ENCODE data around the gene MAPKAPK3. TPM values are rescaled to one million over a fixed set of nuclear protein-coding genes. Genes with fewer than 3 reads are reported as not detected.

The MAPKAPK3 gene
- total and polyA plus RNA-seq, 2 of the 8 experiments (the other 6 are each of a cell fraction or from before 2014, with no cell fraction given), result 65.4 to 99.8 TPM

GRCh38 chr3:50616003-50616769 lies 765 bp upstream of the MAPKAPK3 start:
- Histone ChIP-seq H3K27me3 (replicated peaks in 1 of 4; ENCODE audit: control insufficient read depth in 3 of 4, extremely low read depth in 1 of 4, insufficient read depth in 3 of 4, low read length in 3 of 4) (peaks cover 3 to 24% (median 18%) of the 10 kb centered on the region in 4 experiments; a peak in 6 of 7 replicates), H2BK20ac (ENCODE audit: low read length) (no peak overlapping the region), H3K4me3 (ENCODE audit: extremely low read depth in 1 of 4, insufficient read depth in 2 of 4, low read depth in 3 of 4, low read length in 4 of 4) (peak overlapping the region; percentile 43 to 68 (median 65); a peak in 7 of 8 replicates), H2AFZ (ENCODE audit: low read length) (peak overlapping the region; percentile 29; the same call in 1 of the 2 replicates), H2BK15ac (ENCODE audit: low read length) (no peak overlapping the region), H2BK5ac (ENCODE audit: low read depth, low read length) (no peak overlapping the region), H2BK120ac (replicated peaks; ENCODE audit: low read depth, low read length) (no peak overlapping the region), H4K20me1 (replicated peaks in 1 of 2; ENCODE audit: control insufficient read depth in 1 of 2, insufficient read depth in 2 of 2, low read length in 2 of 2) (peaks cover 4 to 13% of the 10 kb centered on the region in 2 experiments), H3K4ac (replicated peaks; ENCODE audit: insufficient read length, low read depth, low read length) (no peak overlapping the region), H3K9ac (replicated peaks in 1 of 4; ENCODE audit: extremely low read depth in 1 of 4, low read depth in 3 of 4, low read length in 3 of 4) (no peak overlapping the region; a peak in 1 of 7 replicates), H3K56ac (replicated peaks; ENCODE audit: insufficient read length, low read depth, low read length) (no peak overlapping the region), H3K9me3 (ENCODE audit: insufficient read depth in 2 of 2, low read depth in 1 of 2, low read length in 1 of 2) (no peaks in the 10 kb centered on the region), H4K5ac (ENCODE audit: insufficient read length, low read depth, low read length) (no peak overlapping the region), H3K23me2 (ENCODE audit: low read depth, low read length) (peaks cover 15% of the 10 kb centered on the region), H4K91ac (replicated peaks; ENCODE audit: insufficient read length, low read length) (no peak overlapping the region), H3K18ac (ENCODE audit: extremely low read depth, low read length) (peak overlapping the region; percentile 6; the same call in 1 of the 2 replicates), H3K27ac (ENCODE audit: low read depth, low read length) (no peak overlapping the region), H3K36me3 (ENCODE audit: control insufficient read depth in 2 of 4, insufficient read depth in 4 of 4, low read length in 3 of 4) (no peaks in the 10 kb centered on the region), H2BK12ac (ENCODE audit: low read depth, low read length) (0 out of 2 replicates have a peak overlapping the region, but pooled peaks have one; percentile 6), H3K79me2 (ENCODE audit: control insufficient read depth in 1 of 2, insufficient read depth in 2 of 2, low read length in 2 of 2) (peaks cover 0 to 15% of the 10 kb centered on the region in 2 experiments; a peak in 1 of 4 replicates), H3K23ac (ENCODE audit: insufficient read length) (no peak overlapping the region), H2AK5ac (ENCODE audit: low read depth, low read length) (no peak overlapping the region), H3K79me1 (ENCODE audit: low read depth, low read length) (no peaks in the 10 kb centered on the region; the same call in 1 of the 2 replicates), H3K14ac (ENCODE audit: insufficient read length) (no peak overlapping the region), H3K4me1 (replicated peaks in 1 of 4; ENCODE audit: control insufficient read depth in 3 of 4, insufficient read depth in 4 of 4, low read length in 3 of 4) (peaks cover 0 to 17% (median 9%) of the 10 kb centered on the region in 4 experiments; a peak in 6 of 7 replicates), H3K4me2 (ENCODE audit: insufficient read depth in 1 of 2, low read depth in 2 of 2, low read length in 2 of 2) (peak overlapping the region; percentile 91 to 99), H4K8ac (ENCODE audit: extremely low read depth, insufficient read depth, low read length) (no peak overlapping the region)
- FAIRE-seq (peak; percentile 80), DNase-seq (ENCODE audit: low read depth in 1 of 2, low spot score in 2 of 2) (peak; percentile 71 to 90)
- ChIA-PET CTCF (ENCODE audit: partially characterized antibody) (interaction anchor here (0.6 to 50.4 kb wide), 45 partner anchors 13 to 777 kb away, joined by 3 to 1262 read pairs (median 4); partner anchors contain the start of genes C3orf18, DOCK3, HEMK1 and MANF), POLR2A (ENCODE audit: partially characterized antibody) (interaction anchor here (0.7 to 4.8 kb wide), 11 partner anchors 8 to 772 kb away, joined by 3 to 20 read pairs (median 5); partner anchors contain the start of gene MANF)
- 11% methylated on average over 24 of the region's 24 CpGs; no CpG with 5 or more reads in 1 of the 2 experiments for whole genome bisulfite sequencing, 2 experiments (ENCODE audit: extremely low coverage in 1 of 2, insufficient coverage in 1 of 2, insufficient read length in 1 of 2, insufficient replicate concordance in 2 of 2, low coverage in 1 of 2, low lambda C conversion rate in 2 of 2, missing lambda C conversion rate in 1 of 2)
- TF ChIP-seq ATF3 (IDR thresholded peaks at IDR 0.05; ENCODE audit: insufficient read depth, low read depth, low read length) (0 out of 2 replicates have a peak, but pooled peaks have one; percentile 16), KDM5A (IDR thresholded peaks at IDR 0.05; ENCODE audit: low read length) (peak; percentile 52; the same call in 1 of the 2 replicates), GABPA (IDR thresholded peaks at IDR 0.05; ENCODE audit: borderline replicate concordance, insufficient read depth, low read length) (no peak), SRF (IDR thresholded peaks at IDR 0.05; ENCODE audit: low read depth, low read length) (no peak), POU5F1 (IDR thresholded peaks at IDR 0.05; ENCODE audit: low read depth, low read length) (no peak), EZH2 (IDR thresholded peaks at IDR 0.05; ENCODE audit: low read depth, low read length, severe bottlenecking) (no peak), POLR2A (IDR thresholded peaks at IDR 0.05; ENCODE audit: control extremely low read depth in 1 of 2, low read depth in 2 of 2, low read length in 2 of 2) (no peak), CTBP2 (IDR thresholded peaks at IDR 0.05; ENCODE audit: borderline replicate concordance, insufficient read depth, insufficient read length, low read length) (no peak), ZNF274 (IDR thresholded peaks at IDR 0.05; ENCODE audit: borderline replicate concordance, extremely low read depth, low read length) (no peak), EGR1 (IDR thresholded peaks at IDR 0.05; ENCODE audit: borderline replicate concordance, low read depth, low read length) (no peak), NRF1 (IDR thresholded peaks at IDR 0.05; ENCODE audit: low read depth, low read length) (no peak)
